GM21360 (cell line): ENCODE results near the gene MAPKAP1.
"Not testable (repeated sequence)": the region's sequence is repeated elsewhere in the genome, so short reads cannot be mapped to it uniquely, and the experiment has no call there.

ENCODE experiments used
- ATAC-seq: cut with Tn5 transposase; IDR thresholded peaks from one replicate; pipeline ENCODE4 v1.9.1; 2021; ENCODE audit warnings: mild to moderate bottlenecking, moderate library complexity; ENCODE audit not compliant: unreplicated experiment

The MAPKAP1 gene

GRCh38 chr9:125732562-125732961, 25.6 kb upstream of the MAPKAP1 start:
- ATAC-seq, result no peak

GRCh38 chr9:125730168-125730567, 23.2 kb upstream of the MAPKAP1 start:
- no peak for ATAC-seq

- ATAC-seq, result no peak
Observed at GRCh38 chr9:125726456-125727132, 19.6 kb upstream of the MAPKAP1 start.

GRCh38 chr9:125707472-125707804, 430 bp upstream of the MAPKAP1 start:
- peak; percentile 27 for ATAC-seq

GRCh38 chr9:125705893-125706292, 1.1 kb downstream of the MAPKAP1 start:
- no peak for ATAC-seq

GRCh38 chr9:125703662-125704061, 3.3 kb downstream of the MAPKAP1 start:
- no peak for ATAC-seq

GRCh38 chr9:125701351-125701750, 5.7 kb downstream of the MAPKAP1 start:
- ATAC-seq, result no peak

- peak; percentile 92 for ATAC-seq
Observed at GRCh38 chr9:125700791-125701190, 6.2 kb downstream of the MAPKAP1 start.

- no peak for ATAC-seq
Observed at GRCh38 chr9:125699870-125700269, 7.1 kb downstream of the MAPKAP1 start.

GRCh38 chr9:125696106-125696647, 10.8 kb downstream of the MAPKAP1 start:
- ATAC-seq, result no peak

GRCh38 chr9:125695548-125695947, 11.5 kb downstream of the MAPKAP1 start:
- ATAC-seq, result not testable (repeated sequence)

GRCh38 chr9:125694478-125694877, 12.5 kb downstream of the MAPKAP1 start:
- no peak for ATAC-seq

GRCh38 chr9:125693492-125693891, 13.5 kb downstream of the MAPKAP1 start:
- ATAC-seq, result not testable (repeated sequence)

GRCh38 chr9:125691869-125692268, 15.1 kb downstream of the MAPKAP1 start:
- ATAC-seq, result no peak

GRCh38 chr9:125690679-125691078, 16.3 kb downstream of the MAPKAP1 start:
- ATAC-seq, result no peak

GRCh38 chr9:125687163-125687863, 19.7 kb downstream of the MAPKAP1 start:
- ATAC-seq, result no peak

GRCh38 chr9:125685167-125685566, 21.8 kb downstream of the MAPKAP1 start:
- no peak for ATAC-seq

- no peak for ATAC-seq
Observed at GRCh38 chr9:125683486-125683885, 23.5 kb downstream of the MAPKAP1 start.

- no peak for ATAC-seq
Observed at GRCh38 chr9:125682340-125682739, 24.7 kb downstream of the MAPKAP1 start.

- ATAC-seq, result no peak
Observed at GRCh38 chr9:125681657-125682056, 25.4 kb downstream of the MAPKAP1 start.

- no peak for ATAC-seq
Observed at GRCh38 chr9:125681086-125681622, 25.9 kb downstream of the MAPKAP1 start.

- ATAC-seq, result no peak
Observed at GRCh38 chr9:125680445-125680844, 26.6 kb downstream of the MAPKAP1 start.
